ENCODE data around the gene CCL11.

- TF ChIP-seq, protein P1, sequence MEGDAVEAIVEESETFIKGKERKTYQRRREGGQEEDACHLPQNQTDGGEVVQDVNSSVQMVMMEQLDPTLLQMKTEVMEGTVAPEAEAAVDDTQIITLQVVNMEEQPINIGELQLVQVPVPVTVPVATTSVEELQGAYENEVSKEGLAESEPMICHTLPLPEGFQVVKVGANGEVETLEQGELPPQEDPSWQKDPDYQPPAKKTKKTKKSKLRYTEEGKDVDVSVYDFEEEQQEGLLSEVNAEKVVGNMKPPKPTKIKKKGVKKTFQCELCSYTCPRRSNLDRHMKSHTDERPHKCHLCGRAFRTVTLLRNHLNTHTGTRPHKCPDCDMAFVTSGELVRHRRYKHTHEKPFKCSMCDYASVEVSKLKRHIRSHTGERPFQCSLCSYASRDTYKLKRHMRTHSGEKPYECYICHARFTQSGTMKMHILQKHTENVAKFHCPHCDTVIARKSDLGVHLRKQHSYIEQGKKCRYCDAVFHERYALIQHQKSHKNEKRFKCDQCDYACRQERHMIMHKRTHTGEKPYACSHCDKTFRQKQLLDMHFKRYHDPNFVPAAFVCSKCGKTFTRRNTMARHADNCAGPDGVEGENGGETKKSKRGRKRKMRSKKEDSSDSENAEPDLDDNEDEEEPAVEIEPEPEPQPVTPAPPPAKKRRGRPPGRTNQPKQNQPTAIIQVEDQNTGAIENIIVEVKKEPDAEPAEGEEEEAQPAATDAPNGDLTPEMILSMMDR (tag by site-specific recombination; IDR thresholded peaks at IDR 0.05): no peak
- TF ChIP-seq ZNF561 (tag by site-specific recombination; IDR thresholded peaks at IDR 0.05; ENCODE audit: borderline replicate concordance): no peak
- no peak for TF ChIP-seq ZNF138 (tag by site-specific recombination; IDR thresholded peaks at IDR 0.05; ENCODE audit: borderline replicate concordance)
- TF ChIP-seq ZNF24 (tag by site-specific recombination; IDR thresholded peaks at IDR 0.05): no peak
- TF ChIP-seq KLF9 (tag by site-specific recombination; IDR thresholded peaks at IDR 0.05; ENCODE audit: low read depth): no peak
- TF ChIP-seq KLF8 (tag by site-specific recombination; IDR thresholded peaks at IDR 0.05): no peak
Measured at GRCh38 chr17:34300652-34301370, 15.3 kb downstream of the CCL11 start.

Measured in HEK293 (cell line).